GM12801 (cell line): ENCODE data around the gene TJP1.

ENCODE experiments used
- CTCF ChIP-seq: IDR thresholded peaks from one replicate; pipeline ENCODE4 v1.5.1; 2011; ENCODE audit warnings: control low read depth; ENCODE audit not compliant: insufficient read length; ENCODE audit errors: extremely low read depth

TJP1 gene

GRCh38 chr15:29852201-29852600, 29.9 kb upstream of the TJP1 start:
- TF ChIP-seq CTCF: no peak

- no peak for TF ChIP-seq CTCF
These were observed 27.4 kb upstream of the TJP1 start for GRCh38 chr15:29849716-29850115.

GRCh38 chr15:29849218-29849617, 26.9 kb upstream of the TJP1 start:
- no peak for TF ChIP-seq CTCF

GRCh38 chr15:29844290-29844903, 22.1 kb upstream of the TJP1 start:
- TF ChIP-seq CTCF: no peak

- TF ChIP-seq CTCF: no peak
These were observed 20.0 kb upstream of the TJP1 start for GRCh38 chr15:29842290-29842689.

- TF ChIP-seq CTCF: no peak
These were observed 18.7 kb upstream of the TJP1 start for GRCh38 chr15:29840926-29841325.

- no peak for TF ChIP-seq CTCF
These were observed 17.8 kb upstream of the TJP1 start for GRCh38 chr15:29840054-29840453.
